ENCODE results near the gene CPSF4L. TPM values are rescaled to one million over a fixed set of nuclear protein-coding genes. Genes with fewer than 3 reads are reported as not detected.

Gene CPSF4L
- total and polyA plus RNA-seq, 2 of the 13 experiments (the other 11 are each of a cell fraction or from before 2014, with no cell fraction given) = 0.73 to 1.6 TPM

DNA sequence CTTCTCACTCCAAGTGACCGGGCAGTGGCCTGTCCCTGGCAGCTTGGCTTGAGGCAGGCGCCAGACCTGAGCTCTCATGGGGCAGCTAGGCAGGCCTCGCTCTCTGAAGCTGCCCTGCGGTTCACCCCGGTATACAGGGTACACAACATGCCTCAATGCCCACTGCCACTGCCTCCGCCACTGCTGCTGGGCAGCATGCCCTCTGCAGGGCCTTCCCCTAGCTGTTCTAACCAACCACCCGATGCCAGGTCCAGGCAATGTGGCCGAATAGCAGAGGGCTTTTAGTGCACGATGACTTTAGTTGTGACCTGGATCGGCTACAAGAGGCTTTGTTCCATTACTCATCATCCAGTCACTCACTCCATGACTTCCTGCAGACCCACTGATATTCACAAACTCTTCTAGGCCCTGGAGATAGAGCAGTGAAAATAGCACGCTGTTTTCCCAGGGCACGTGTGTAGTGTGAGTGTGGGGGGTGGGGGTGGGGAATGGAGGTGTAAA, 30.4 kb upstream of the CPSF4L start:
- Histone ChIP-seq H3K27ac (ENCODE audit: extremely low read length, insufficient read depth, low read length) (peak overlapping the region; percentile 15), H4K20me1 (ENCODE audit: insufficient read depth, low read length) (peaks cover 42% of the 10 kb centered on the region; the same call in 1 of the 2 replicates), H3K9ac (ENCODE audit: insufficient read depth, low read depth, low read length) (no peak overlapping the region), H3K9me3 (ENCODE audit: low read length) (no peaks in the 10 kb centered on the region), H3K27me3 (ENCODE audit: control insufficient read depth in 1 of 2, insufficient read depth in 2 of 2, low read length in 2 of 2) (no peaks in the 10 kb centered on the region), H3K36me3 (replicated peaks in 1 of 2; ENCODE audit: control insufficient read depth in 1 of 2, insufficient read depth in 2 of 2, low read length in 2 of 2) (peaks cover 6 to 11% of the 10 kb centered on the region in 2 experiments; a peak in 3 of 5 replicates), H3K4me1 (ENCODE audit: insufficient read depth, low read length) (peaks cover 96% of the 10 kb centered on the region), H3K4me3 (replicated peaks in 1 of 3; ENCODE audit: insufficient read depth in 1 of 3, low read depth in 2 of 3, low read length in 3 of 3) (no peak overlapping the region), H3K79me2 (ENCODE audit: insufficient read depth, low read length) (peaks cover 73% of the 10 kb centered on the region), H2AFZ (ENCODE audit: low read length) (no peak overlapping the region), H3K4me2 (ENCODE audit: low read depth, low read length) (no peak overlapping the region)
- FAIRE-seq (no peak), ATAC-seq (no peak), DNase-seq (ENCODE audit: low spot score) (no peak)
- BruUV-seq (replicated peaks) = no TSS peak
- ChIA-PET POLR2A (interaction anchor here (1.5 to 5.1 kb wide), 4 partner anchors 16 to 60 kb away, joined by 3 to 43 read pairs (median 11); partner anchors contain the start of gene CPSF4L), CTCF (ENCODE audit: low intra/inter-chr PET ratio, low total read pairs) (no interaction called here)
- in situ Hi-C loops (cut with HindIII; ENCODE audit: extremely low pct_ligation_motif_present, low pct_unique_long_range_greater_than_20kb) = loop anchor here (25.0 kb wide), 1 partner anchor 1145 kb away; the partner anchor contains the start of gene GPRC5C
- WGBS (ENCODE audit: low lambda C conversion rate) = 94% methylated on average over 10 of the region's 12 CpGs
- intact Hi-C loops (cut with micrococcal nuclease; ENCODE audit: unreplicated experiment) = no loop called here
- TF ChIP-seq ZBTB38 (CRISPR knock-in tag; IDR thresholded peaks at IDR 0.05) (0 out of 2 replicates have a peak, but pooled peaks have one; percentile 35), RBFOX2 (IDR thresholded peaks at IDR 0.05; ENCODE audit: low read depth, low read length) (0 out of 2 replicates have a peak, but pooled peaks have one; percentile 37), AGO2 (optimal IDR thresholded peaks at IDR 0.05; ENCODE audit: low read depth, low read length) (peak; percentile 73), PCBP2 (optimal IDR thresholded peaks at IDR 0.05; ENCODE audit: low read depth, low read length, poor library complexity, severe bottlenecking) (no peak), RBM39 (IDR thresholded peaks at IDR 0.05; ENCODE audit: low read depth, low read length, poor library complexity, severe bottlenecking) (peak; percentile 41), PRPF4 (IDR thresholded peaks at IDR 0.05; ENCODE audit: low read depth, low read length, poor library complexity, severe bottlenecking) (peak; percentile 69), FOXK2 (IDR thresholded peaks at IDR 0.05) (no peak), HNRNPL (IDR thresholded peaks at IDR 0.05; ENCODE audit: low read depth, low read length) (peak; percentile 83; the same call in 1 of the 2 replicates)
- TF ChIP-seq, protein P1, sequence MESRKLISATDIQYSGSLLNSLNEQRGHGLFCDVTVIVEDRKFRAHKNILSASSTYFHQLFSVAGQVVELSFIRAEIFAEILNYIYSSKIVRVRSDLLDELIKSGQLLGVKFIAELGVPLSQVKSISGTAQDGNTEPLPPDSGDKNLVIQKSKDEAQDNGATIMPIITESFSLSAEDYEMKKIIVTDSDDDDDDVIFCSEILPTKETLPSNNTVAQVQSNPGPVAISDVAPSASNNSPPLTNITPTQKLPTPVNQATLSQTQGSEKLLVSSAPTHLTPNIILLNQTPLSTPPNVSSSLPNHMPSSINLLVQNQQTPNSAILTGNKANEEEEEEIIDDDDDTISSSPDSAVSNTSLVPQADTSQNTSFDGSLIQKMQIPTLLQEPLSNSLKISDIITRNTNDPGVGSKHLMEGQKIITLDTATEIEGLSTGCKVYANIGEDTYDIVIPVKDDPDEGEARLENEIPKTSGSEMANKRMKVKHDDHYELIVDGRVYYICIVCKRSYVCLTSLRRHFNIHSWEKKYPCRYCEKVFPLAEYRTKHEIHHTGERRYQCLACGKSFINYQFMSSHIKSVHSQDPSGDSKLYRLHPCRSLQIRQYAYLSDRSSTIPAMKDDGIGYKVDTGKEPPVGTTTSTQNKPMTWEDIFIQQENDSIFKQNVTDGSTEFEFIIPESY (CRISPR knock-in tag; IDR thresholded peaks at IDR 0.05) = no peak

All from HepG2 (cell line).